Kidney epithelial cell (primary cell): ENCODE data around the gene NHLRC1. TPM values are rescaled to one million over a fixed set of nuclear protein-coding genes. Genes with fewer than 3 reads are reported as not detected.

Source experiments
- DNase-seq: peaks from one replicate; pipeline ENCODE4 v3.0.0-alpha.2; 2010; ENCODE audit warnings: low read depth
- H3K27me3 ChIP-seq: 2 replicates; pipeline ENCODE4 v1.6.0; 2011; ENCODE audit warnings: low read length; ENCODE audit not compliant: control insufficient read depth, insufficient read depth
- H3K36me3 ChIP-seq: 2 replicates; pipeline ENCODE4 v1.5.1; 2011; ENCODE audit warnings: low read length; ENCODE audit not compliant: control insufficient read depth, insufficient read depth
- H3K4me3 ChIP-seq: 2 replicates; pipeline ENCODE4 v1.5.1; 2011; ENCODE audit warnings: low read depth, mild to moderate bottlenecking, control low read depth, low read length
- total RNA-seq: library from RNA; depleted of rRNA; stranded (reverse); fragments of >200 nt; gene quantifications from 2 replicates; pipeline ENCODE4 v1.2.3, GENCODE V29; 2015
- TF ChIP-seq, protein P1 (sequence below): IDR thresholded peaks from 2 replicates; pipeline ENCODE4 v1.5.1; 2011; ENCODE audit warnings: mild to moderate bottlenecking, moderate library complexity, low read length, control low read depth, inconsistent platforms; ENCODE audit not compliant: insufficient read depth, poor library complexity, severe bottlenecking

Gene NHLRC1
- total RNA-seq, 1 donor from 2014 or later, result 3.1 TPM

DNA sequence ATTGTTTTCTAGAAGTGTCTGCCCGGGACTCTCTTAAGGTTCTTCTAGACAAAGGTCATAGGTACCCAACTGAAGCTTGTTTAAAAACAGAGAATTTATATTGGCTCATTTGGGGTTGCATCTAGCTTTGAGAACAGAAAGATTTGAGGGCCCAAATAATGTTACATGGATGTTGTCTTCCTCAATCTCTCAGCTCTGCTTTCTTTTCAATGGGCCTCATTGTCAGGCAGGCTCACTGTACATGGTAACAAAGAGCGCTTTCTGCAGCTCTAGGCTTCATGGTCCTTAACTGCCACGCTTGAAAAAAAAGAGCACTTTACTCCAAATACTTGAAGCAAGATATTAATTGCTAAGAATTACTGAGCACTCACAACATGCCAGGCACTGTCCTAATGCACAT lies 22.2 kb downstream of the NHLRC1 start:
- no peak overlapping the region for H3K4me3 ChIP-seq
- no peak for DNase-seq
- TF ChIP-seq, protein P1, sequence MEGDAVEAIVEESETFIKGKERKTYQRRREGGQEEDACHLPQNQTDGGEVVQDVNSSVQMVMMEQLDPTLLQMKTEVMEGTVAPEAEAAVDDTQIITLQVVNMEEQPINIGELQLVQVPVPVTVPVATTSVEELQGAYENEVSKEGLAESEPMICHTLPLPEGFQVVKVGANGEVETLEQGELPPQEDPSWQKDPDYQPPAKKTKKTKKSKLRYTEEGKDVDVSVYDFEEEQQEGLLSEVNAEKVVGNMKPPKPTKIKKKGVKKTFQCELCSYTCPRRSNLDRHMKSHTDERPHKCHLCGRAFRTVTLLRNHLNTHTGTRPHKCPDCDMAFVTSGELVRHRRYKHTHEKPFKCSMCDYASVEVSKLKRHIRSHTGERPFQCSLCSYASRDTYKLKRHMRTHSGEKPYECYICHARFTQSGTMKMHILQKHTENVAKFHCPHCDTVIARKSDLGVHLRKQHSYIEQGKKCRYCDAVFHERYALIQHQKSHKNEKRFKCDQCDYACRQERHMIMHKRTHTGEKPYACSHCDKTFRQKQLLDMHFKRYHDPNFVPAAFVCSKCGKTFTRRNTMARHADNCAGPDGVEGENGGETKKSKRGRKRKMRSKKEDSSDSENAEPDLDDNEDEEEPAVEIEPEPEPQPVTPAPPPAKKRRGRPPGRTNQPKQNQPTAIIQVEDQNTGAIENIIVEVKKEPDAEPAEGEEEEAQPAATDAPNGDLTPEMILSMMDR, result no peak
- H3K36me3 ChIP-seq, result no peaks in the 10 kb centered on the region
- H3K27me3 ChIP-seq, result no peaks in the 10 kb centered on the region

DNA sequence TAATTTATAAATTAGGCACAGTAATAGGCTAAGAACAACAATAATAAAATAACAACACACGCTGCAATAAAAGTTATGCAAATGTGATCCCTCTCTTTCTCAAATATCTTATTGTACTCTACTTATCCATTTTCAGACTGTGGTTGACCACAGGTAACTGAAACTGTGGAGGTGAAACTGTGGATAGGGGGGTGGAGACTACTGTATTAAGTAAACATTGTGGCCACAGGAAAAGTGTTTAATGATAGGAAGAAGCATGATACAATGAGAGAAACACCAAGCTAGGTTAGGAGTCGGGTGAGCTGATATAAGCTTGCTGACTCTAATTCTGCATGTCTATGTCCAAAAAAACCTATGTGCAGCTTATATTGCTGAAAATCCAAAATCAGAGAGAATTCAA lies 23.0 kb downstream of the NHLRC1 start:
- Histone ChIP-seq H3K4me3 (no peak overlapping the region), H3K27me3 (no peaks in the 10 kb centered on the region), H3K36me3 (no peaks in the 10 kb centered on the region)
- TF ChIP-seq, protein P1, result no peak
- no peak for DNase-seq

DNA sequence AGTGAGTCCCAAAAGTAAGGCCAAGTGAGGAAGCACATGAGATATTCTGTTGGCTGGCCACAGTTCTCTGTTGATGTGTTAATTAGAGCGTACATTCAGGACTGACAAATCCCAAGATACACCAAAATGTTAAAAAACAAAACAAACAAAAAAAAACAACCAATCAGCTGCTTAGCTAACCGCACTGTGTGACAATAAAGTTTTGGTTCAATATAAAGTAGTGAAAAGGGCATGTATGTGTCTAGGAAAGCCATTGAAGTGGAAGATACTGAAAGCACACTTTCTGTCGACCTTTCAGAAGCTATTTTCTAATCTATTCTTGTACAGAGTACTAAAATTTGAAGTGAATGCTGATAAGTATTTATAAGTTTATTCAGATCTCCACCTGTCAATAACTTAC lies 26.1 kb downstream of the NHLRC1 start:
- Histone ChIP-seq H3K27me3 (no peaks in the 10 kb centered on the region), H3K36me3 (no peaks in the 10 kb centered on the region), H3K4me3 (no peak overlapping the region)
- no peak for DNase-seq
- TF ChIP-seq, protein P1, result no peak

DNA sequence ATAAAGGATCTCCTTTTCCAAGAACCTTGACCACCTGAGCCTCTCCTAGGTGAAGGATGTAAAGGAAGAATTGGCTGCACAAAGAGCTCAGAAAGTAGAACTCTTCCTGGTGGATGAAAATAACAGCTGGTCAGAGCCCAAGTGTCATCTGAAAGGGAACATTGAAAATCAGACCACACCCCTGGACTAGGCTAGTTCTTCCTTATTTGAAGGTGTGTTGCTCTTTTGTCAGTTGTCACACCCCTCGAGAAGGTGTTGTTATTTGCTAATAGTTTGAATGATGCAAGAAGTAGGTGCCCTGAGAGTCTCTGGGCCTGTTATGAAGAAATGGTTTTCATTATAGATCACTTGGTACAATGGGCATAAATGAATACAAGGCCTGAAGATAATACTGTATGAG lies 31.1 kb downstream of the NHLRC1 start:
- Histone ChIP-seq H3K27me3 (no peaks in the 10 kb centered on the region), H3K36me3 (no peaks in the 10 kb centered on the region), H3K4me3 (no peak overlapping the region)
- TF ChIP-seq, protein P1, result no peak
- no peak for DNase-seq

DNA sequence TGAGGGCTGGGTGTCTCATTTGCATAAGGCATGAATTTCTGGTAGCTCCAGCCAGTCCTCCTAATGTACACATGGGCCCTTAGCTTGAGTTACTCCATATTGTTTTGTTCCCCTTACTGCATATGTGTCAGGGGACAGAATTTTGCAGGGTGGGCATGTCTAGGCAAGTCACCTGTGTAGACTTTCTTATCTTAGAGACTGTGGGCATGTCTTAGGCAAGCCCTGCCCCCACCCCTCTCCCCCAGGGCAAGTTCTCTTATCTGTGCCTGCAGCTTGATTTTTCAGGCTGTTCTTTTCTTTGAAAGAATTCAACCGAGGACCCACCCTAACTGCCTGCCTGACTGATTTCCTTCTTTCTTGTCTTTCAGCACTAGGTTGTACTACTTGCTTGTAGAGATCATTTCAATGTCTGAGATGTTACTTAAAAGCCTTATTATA lies 32.1 kb downstream of the NHLRC1 start:
- Histone ChIP-seq H3K4me3 (no peak overlapping the region), H3K36me3 (no peaks in the 10 kb centered on the region), H3K27me3 (no peaks in the 10 kb centered on the region)
- TF ChIP-seq, protein P1, result no peak
- DNase-seq, result no peak
